ENCODE measurements around the gene EIF4ENIF1. TPM values are rescaled to one million over a fixed set of nuclear protein-coding genes. Genes with fewer than 3 reads are reported as not detected.

Gene EIF4ENIF1
- total RNA-seq, 1 donor from 2014 or later: 44.4 TPM

DNA sequence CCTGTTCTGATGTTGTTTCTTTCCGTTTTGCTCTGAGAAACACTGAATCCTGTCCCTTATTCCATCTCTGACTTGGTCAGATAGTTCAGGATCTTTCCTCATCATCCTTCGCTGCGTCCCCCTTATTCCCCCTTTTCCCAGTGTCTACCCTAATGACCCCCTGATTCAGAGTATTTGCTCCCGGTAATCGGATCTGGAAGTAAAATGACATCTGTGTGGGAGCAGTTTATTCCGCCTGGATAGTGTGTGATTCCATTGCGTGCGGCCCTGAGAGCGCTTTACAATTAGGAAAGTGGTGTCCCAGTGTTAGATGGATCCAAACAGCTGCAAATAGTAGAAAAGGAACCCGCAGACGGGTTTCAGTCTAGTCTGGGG lies 89.6 kb downstream of the EIF4ENIF1 start:
- no peak for DNase-seq (ENCODE audit: low spot score in 2 of 2, unreplicated experiment in 2 of 2)
- no peaks in the 10 kb centered on the region for H3K9me3 Mint-ChIP-seq
- H3K27me3 Mint-ChIP-seq (ENCODE audit: low read depth): no peaks in the 10 kb centered on the region
- H3K4me3 Mint-ChIP-seq: peak overlapping the region; percentile 91
- peaks cover 13% of the 10 kb centered on the region for H3K36me3 Mint-ChIP-seq
- TF ChIP-seq, protein P1, sequence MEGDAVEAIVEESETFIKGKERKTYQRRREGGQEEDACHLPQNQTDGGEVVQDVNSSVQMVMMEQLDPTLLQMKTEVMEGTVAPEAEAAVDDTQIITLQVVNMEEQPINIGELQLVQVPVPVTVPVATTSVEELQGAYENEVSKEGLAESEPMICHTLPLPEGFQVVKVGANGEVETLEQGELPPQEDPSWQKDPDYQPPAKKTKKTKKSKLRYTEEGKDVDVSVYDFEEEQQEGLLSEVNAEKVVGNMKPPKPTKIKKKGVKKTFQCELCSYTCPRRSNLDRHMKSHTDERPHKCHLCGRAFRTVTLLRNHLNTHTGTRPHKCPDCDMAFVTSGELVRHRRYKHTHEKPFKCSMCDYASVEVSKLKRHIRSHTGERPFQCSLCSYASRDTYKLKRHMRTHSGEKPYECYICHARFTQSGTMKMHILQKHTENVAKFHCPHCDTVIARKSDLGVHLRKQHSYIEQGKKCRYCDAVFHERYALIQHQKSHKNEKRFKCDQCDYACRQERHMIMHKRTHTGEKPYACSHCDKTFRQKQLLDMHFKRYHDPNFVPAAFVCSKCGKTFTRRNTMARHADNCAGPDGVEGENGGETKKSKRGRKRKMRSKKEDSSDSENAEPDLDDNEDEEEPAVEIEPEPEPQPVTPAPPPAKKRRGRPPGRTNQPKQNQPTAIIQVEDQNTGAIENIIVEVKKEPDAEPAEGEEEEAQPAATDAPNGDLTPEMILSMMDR (IDR thresholded peaks at IDR 0.05; ENCODE audit: unreplicated experiment): no peak
- peak overlapping the region; percentile 93 for H3K27ac Mint-ChIP-seq
- peaks cover 17% of the 10 kb centered on the region for H3K4me1 Mint-ChIP-seq

DNA sequence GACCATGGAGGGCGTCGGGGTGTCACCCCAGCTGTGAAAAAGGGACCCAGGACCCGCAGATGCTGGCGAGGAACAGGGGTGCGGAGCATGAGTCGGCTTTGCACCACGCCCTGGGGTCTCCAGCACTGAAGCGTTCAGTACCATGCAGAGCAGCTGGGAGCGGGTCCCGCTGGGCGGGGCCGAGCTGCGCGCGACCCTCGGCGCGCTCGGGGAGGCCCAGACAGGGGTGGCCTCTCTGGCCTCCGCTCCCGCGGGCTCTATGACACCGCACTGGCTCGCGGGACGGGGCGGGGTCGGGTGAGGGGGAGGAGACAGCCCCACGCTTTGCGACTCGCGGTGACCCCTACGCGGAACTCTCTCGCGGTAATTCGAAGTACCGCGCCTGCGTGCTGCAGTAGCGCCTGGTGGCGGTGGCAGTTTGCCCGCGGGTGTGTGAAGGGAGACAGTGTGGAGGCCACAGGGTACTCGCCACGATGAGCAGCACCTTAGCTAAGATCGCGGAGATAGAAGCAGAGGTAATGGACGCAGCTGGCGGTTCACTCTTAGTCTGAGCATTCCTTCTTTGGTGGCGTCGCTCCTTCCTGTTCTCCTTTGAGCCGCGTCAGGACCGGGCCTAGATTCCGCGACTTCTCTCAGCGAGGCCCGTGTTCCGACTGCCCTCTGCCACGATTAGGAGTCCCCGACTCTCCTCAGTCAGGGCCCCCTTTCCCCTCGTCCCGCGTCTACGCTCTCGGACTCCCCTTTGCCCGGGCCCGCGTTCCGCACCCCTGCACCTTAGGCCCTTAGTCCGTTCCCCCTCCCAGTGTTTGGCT lies 90.2 kb downstream of the EIF4ENIF1 start, which contains the start of gene DRG1:
DRG1 (plus strand) TSS at position 394 of the 812 bp plus-strand sequence; CDS start at position 474, 80 bp downstream.
- TF ChIP-seq, protein P1 (IDR thresholded peaks at IDR 0.05; ENCODE audit: unreplicated experiment): no peak
- Mint-ChIP-seq H3K36me3 (peaks cover 13% of the 10 kb centered on the region), H3K27ac (peak within 1 kb of the TSS; percentile 93), H3K4me1 (peaks cover 17% of the 10 kb centered on the region), H3K9me3 (no peaks in the 10 kb centered on the region), H3K27me3 (ENCODE audit: low read depth) (no peaks in the 10 kb centered on the region), H3K4me3 (peak within 1 kb of the TSS; percentile 91)
- peak; percentile 93 to 97 for DNase-seq (ENCODE audit: low spot score in 2 of 2, unreplicated experiment in 2 of 2)

DNA sequence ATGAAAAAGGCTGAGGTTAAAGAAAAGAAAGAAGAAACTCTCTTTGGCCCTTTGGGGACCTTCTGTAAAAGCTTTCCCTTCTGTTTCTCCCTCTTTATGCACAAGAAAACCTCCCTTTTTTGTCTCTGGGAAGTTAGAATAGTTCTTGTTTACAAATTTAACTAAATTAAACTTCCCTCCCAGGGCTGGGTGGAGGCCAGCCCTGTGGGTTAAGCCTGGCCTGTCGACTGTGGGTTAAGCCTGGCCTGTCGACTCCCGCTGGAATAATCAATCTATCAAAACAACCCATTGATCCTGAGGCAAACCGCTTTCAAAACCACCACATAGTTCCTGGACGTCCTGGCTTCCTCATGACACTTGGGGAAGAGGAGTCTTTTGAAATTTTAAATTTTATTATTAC lies 91.4 kb downstream of the EIF4ENIF1 start:
- peak overlapping the region; percentile 89 for H3K27ac Mint-ChIP-seq

DNA sequence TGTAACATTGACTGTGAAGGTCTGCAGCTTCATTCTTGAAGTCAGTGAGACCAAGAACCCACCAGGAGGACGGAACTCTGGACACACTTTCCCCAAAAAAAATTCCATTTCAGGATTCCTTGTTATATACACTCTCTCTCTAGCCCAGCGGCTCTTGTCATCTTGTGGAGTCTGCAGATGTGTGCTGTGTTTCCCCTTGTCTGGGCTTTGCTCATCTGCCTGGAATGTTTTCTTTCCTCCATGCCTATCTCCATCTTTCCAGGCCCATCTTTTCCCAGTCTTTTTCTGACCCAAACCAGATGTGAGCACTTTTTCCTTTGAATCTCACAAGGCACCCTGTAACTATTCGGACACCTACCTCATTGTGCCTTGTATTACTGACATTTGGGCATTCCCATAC lies 95.3 kb downstream of the EIF4ENIF1 start:
- no peak for DNase-seq (ENCODE audit: low spot score in 2 of 2, unreplicated experiment in 2 of 2)
- no peak overlapping the region for H3K4me3 Mint-ChIP-seq
- peaks cover 8% of the 10 kb centered on the region for H3K4me1 Mint-ChIP-seq
- no peaks in the 10 kb centered on the region for H3K9me3 Mint-ChIP-seq
- H3K27ac Mint-ChIP-seq: no peak overlapping the region
- TF ChIP-seq, protein P1 (IDR thresholded peaks at IDR 0.05; ENCODE audit: unreplicated experiment): no peak
- H3K27me3 Mint-ChIP-seq (ENCODE audit: low read depth): no peaks in the 10 kb centered on the region
- H3K36me3 Mint-ChIP-seq: no peaks in the 10 kb centered on the region

More for the DNA sequence above, 91.4 kb downstream of the EIF4ENIF1 start:
- Mint-ChIP-seq H3K27me3 (ENCODE audit: low read depth) (no peaks in the 10 kb centered on the region), H3K4me1 (peaks cover 17% of the 10 kb centered on the region), H3K9me3 (no peaks in the 10 kb centered on the region), H3K36me3 (peaks cover 11% of the 10 kb centered on the region), H3K4me3 (peak overlapping the region; percentile 31)
- DNase-seq (ENCODE audit: low spot score in 2 of 2, unreplicated experiment in 2 of 2): no peak
- TF ChIP-seq, protein P1 (IDR thresholded peaks at IDR 0.05; ENCODE audit: unreplicated experiment): no peak

DNA sequence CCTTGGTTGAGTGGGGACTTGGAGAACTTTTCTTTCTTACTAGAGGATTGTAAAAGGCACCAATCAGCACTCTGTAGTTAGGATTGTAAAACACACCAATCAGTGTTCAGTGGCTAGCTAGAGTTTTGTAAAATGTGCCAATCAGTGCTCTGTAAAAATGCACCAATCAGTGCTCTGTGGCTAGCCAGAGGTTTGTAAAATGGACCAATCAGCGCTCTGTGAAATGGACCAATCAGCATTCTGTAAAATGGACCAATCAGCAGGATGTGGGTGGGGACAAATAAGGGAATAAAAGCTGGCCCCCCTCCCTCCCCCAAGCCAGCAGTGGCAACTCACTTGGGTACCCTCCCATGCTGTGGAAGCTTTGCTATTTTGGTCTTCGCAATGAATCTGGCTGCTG lies 95.7 kb downstream of the EIF4ENIF1 start:
- Mint-ChIP-seq H3K27ac (no peak overlapping the region), H3K4me3 (no peak overlapping the region), H3K4me1 (peaks cover 6% of the 10 kb centered on the region), H3K36me3 (no peaks in the 10 kb centered on the region), H3K27me3 (ENCODE audit: low read depth) (no peaks in the 10 kb centered on the region), H3K9me3 (no peaks in the 10 kb centered on the region)
- TF ChIP-seq, protein P1 (IDR thresholded peaks at IDR 0.05; ENCODE audit: unreplicated experiment): no peak
- no peak for DNase-seq (ENCODE audit: low spot score in 2 of 2, unreplicated experiment in 2 of 2)

Other genes with a start within 250 kb of the EIF4ENIF1 start
- gene PIK3IP1, start 197.4 kb downstream of the EIF4ENIF1 start, total RNA-seq: 16.9 to 19.1 TPM (median 17.4 TPM) in 3 replicates
- 70.9 to 73.6 TPM (median 71.7 TPM) in 3 replicates for gene PATZ1, start 143.5 kb downstream of the EIF4ENIF1 start, total RNA-seq
- 57.8 to 62.9 TPM (median 59.1 TPM) in 3 replicates for gene DRG1, start 90.2 kb downstream of the EIF4ENIF1 start, total RNA-seq
- gene SFI1, start 6.7 kb upstream of the EIF4ENIF1 start, total RNA-seq: 38.7 to 46.1 TPM (median 45.7 TPM) in 3 replicates
- 40.4 to 43.8 TPM (median 41.8 TPM) in 3 replicates for gene PISD, start 172.4 kb upstream of the EIF4ENIF1 start, total RNA-seq

All from mesothelial cell of epicardium (in vitro differentiated cells).